B cell (primary cell): ENCODE measurements around the gene PIGT. TPM values are rescaled to one million over a fixed set of nuclear protein-coding genes. Genes with fewer than 3 reads are reported as not detected.

Experiments
- ATAC-seq: fragments of 200-7000 bp; cut with Tn5 transposase; one replicate; pipeline ENCODE4 v1.10.0; 2021; ENCODE audit warnings: low read depth, mild to moderate bottlenecking, moderate number of reproducible peaks, moderate library complexity
- CTCF ChIA-PET: fragments of 350-600 bp; sonication (Branson Sonifier 250); formaldehyde crosslinking; loops from one replicate; lab custom pipeline; 2021; ENCODE audit warnings: antibody characterized with exemption, inconsistent platforms; lab: Charles Lee
- POLR2A ChIA-PET: fragments of 350-600 bp; sonication (Branson Sonifier 250); formaldehyde crosslinking; loops from one replicate; lab custom pipeline; 2021; ENCODE audit warnings: antibody characterized with exemption; lab: Charles Lee
- DNase-seq: peaks from one replicate; pipeline ENCODE4 v3.0.0; 2013
- H2AFZ ChIP-seq: 2 replicates; pipeline ENCODE4 v1.6.1; 2012; ENCODE audit warnings: mild to moderate bottlenecking, low read depth, low read length; ENCODE audit not compliant: insufficient read depth, poor library complexity, severe bottlenecking
- H3K27ac ChIP-seq, 2 donors: 1 replicate in 1 of 2; 2 replicates in 1 of 2; pipeline ENCODE4 v1.5.1; 2012 to 2013; ENCODE audit warnings: low read length in 2 of 2, mild to moderate bottlenecking in 2 of 2, moderate library complexity in 1 of 2
- H3K27me3 ChIP-seq, 4 experiments: fragments of 200-600 bp in 1 of 4; sonication (generic) in 1 of 4; replicated peaks in 1 of 4; 1 replicate in 2 of 4; 2 replicates in 2 of 4; pipeline versions ENCODE4 v1.6.1 to v1.7.0; 2013 to 2016; ENCODE audit warnings: low read length in 3 of 4, mild to moderate bottlenecking in 2 of 4, mixed read lengths in 1 of 4, moderate library complexity in 1 of 4; ENCODE audit not compliant: insufficient read depth in 4 of 4, control insufficient read depth in 3 of 4; ENCODE audit errors: control extremely low read depth in 1 of 4
- H3K36me3 ChIP-seq, 2 experiments: replicated peaks in 1 of 2; 1 replicate in 1 of 2; 2 replicates in 1 of 2; pipeline versions ENCODE4 v1.6.1 to v1.7.1; 2013; ENCODE audit warnings: low read length in 1 of 2; ENCODE audit not compliant: insufficient read depth in 2 of 2, control insufficient read depth in 1 of 2; ENCODE audit errors: control extremely low read depth in 1 of 2, extremely low read depth in 1 of 2
- H3K4me1 ChIP-seq, 2 donors: fragments of 200-600 bp in 1 of 2; sonication (generic) in 1 of 2; 1 replicate in 1 of 2; 2 replicates in 1 of 2; pipeline versions ENCODE4 v1.5.1 to v1.6.1; 2013 to 2017; ENCODE audit warnings: low read length in 2 of 2; ENCODE audit not compliant: control insufficient read depth in 2 of 2, insufficient read depth in 2 of 2
- H3K4me2 ChIP-seq: replicated peaks from 2 replicates; pipeline ENCODE3; 2012; ENCODE audit warnings: mild to moderate bottlenecking, low read depth, low read length; ENCODE audit not compliant: poor library complexity, severe bottlenecking
- H3K4me3 ChIP-seq, 5 experiments: fragments of 200-600 bp in 1 of 5; sonication (generic) in 1 of 5; 1 replicate in 3 of 5; 2 replicates in 2 of 5; pipeline versions ENCODE4 v1.5.1 to v1.7.0; 2011 to 2016; ENCODE audit warnings: low read length in 4 of 5, mild to moderate bottlenecking in 4 of 5, low read depth in 2 of 5, control low read depth in 1 of 5, moderate library complexity in 1 of 5; ENCODE audit not compliant: insufficient read depth in 1 of 5; ENCODE audit errors: control extremely low read depth in 1 of 5, extremely low read depth in 1 of 5
- H3K79me2 ChIP-seq: fragments of 200-600 bp; sonication (generic); one replicate; pipeline ENCODE4 v1.6.0; 2016; ENCODE audit warnings: low read length; ENCODE audit not compliant: control insufficient read depth, insufficient read depth
- H3K9ac ChIP-seq: fragments of 200-600 bp; sonication (generic); 2 replicates; pipeline ENCODE4 v1.6.1; 2017; ENCODE audit warnings: mild to moderate bottlenecking, low read length, moderate library complexity
- H3K9me3 ChIP-seq, 3 donors: one replicate each; pipeline versions ENCODE4 v1.6.1 to v1.7.1; 2013; ENCODE audit warnings: low read length in 2 of 3; ENCODE audit not compliant: control insufficient read depth in 2 of 3, insufficient read depth in 1 of 3; ENCODE audit errors: control extremely low read depth in 1 of 3
- H4K20me1 ChIP-seq: 2 replicates; pipeline ENCODE4 v1.6.0; 2012; ENCODE audit warnings: mild to moderate bottlenecking, low read length; ENCODE audit not compliant: insufficient read depth, control insufficient read depth, poor library complexity, severe bottlenecking
- H3K27ac Mint-ChIP-seq: one replicate; pipeline ENCODE4 v1.8.0; 2021; ENCODE audit warnings: mixed read lengths
- H3K27me3 Mint-ChIP-seq: one replicate; pipeline ENCODE4 v1.8.0; 2021; ENCODE audit warnings: mixed read lengths
- H3K4me1 Mint-ChIP-seq: one replicate; pipeline ENCODE4 v1.8.0; 2021; ENCODE audit warnings: mixed read lengths
- H3K4me3 Mint-ChIP-seq: one replicate; pipeline ENCODE4 v1.8.0; 2021; ENCODE audit warnings: mixed read lengths
- H3K9me3 Mint-ChIP-seq: one replicate; pipeline ENCODE4 v1.8.0; 2022; ENCODE audit warnings: mixed read lengths; ENCODE audit not compliant: insufficient read depth
- CTCF ChIP-seq: fragments of 200-600 bp; IDR thresholded peaks from one replicate; pipeline ENCODE4 v1.8.0; 2022; ENCODE audit warnings: antibody characterized with exemption, mild to moderate bottlenecking
- EZH2 ChIP-seq: IDR thresholded peaks from 2 replicates; pipeline ENCODE4 v1.6.1; 2012; ENCODE audit warnings: borderline replicate concordance, low read depth, mild to moderate bottlenecking, moderate library complexity, low read length; ENCODE audit not compliant: insufficient read depth, poor library complexity, severe bottlenecking
- WGBS: methylation state at CpG from one replicate; pipeline ENCODE4 v1.1.5; 2013; ENCODE audit warnings: missing lambda C conversion rate; ENCODE audit not compliant: insufficient coverage; 5-methylcytosine and 5-hydroxymethylcytosine counted together
- intact Hi-C: fragments of 100-400 bp; cut with micrococcal nuclease; formaldehyde crosslinking; loops from one replicate; pipeline ENCODE4 v1.10.0; 2022
- polyA plus RNA-seq: library from polyadenylated mRNA; depleted of rRNA; stranded (reverse); fragments of >200 nt; gene quantifications from 2 replicates; pipeline ENCODE4 v1.2.3, GENCODE V29; 2012
- total RNA-seq, 2 donors: library from RNA; stranded (reverse); fragments of 120-200 nt in 1 of 2; gene quantifications; 1 replicate in 1 of 2; 2 replicates in 1 of 2; pipeline versions ENCODE4 v1.2.3 to v1.2.4, GENCODE V29; 2013 to 2022

Gene PIGT
- total and polyA plus RNA-seq, 2 donors (not counting 1 experiment from before 2014, with no cell fraction given) = 51.6 to 106 TPM

- Mint-ChIP-seq H3K4me3 (no peak overlapping the region), H3K27ac (no peak overlapping the region)
- intact Hi-C loops = no loop called here
Measured at GRCh38 chr20:45413479-45413878, 2.5 kb upstream of the PIGT start.

More at GRCh38 chr20:45413479-45413878, 2.5 kb upstream of the PIGT start:
- DNase-seq = no peak
- ChIA-PET POLR2A (interaction anchor here (1.5 kb wide), 1 partner anchor 51 kb away, joined by 4 read pairs; the partner anchor contains the start of gene SYS1), CTCF (interaction anchor here (1.0 to 2.3 kb wide), 5 partner anchors 9 to 51 kb away, joined by 3 to 16 read pairs (median 6); partner anchors contain the start of gene SYS1)
- TF ChIP-seq CTCF = no peak
- TF ChIP-seq EZH2 = no peak
- H3K4me3 ChIP-seq = no peak overlapping the region
- no peaks in the 10 kb centered on the region for H4K20me1 ChIP-seq
- no peak overlapping the region for H3K9ac ChIP-seq
- peaks cover 23 to 26% of the 10 kb centered on the region in 2 donors for H3K4me1 ChIP-seq
- Mint-ChIP-seq H3K4me1 (peaks cover 40% of the 10 kb centered on the region), H3K27me3 (no peaks in the 10 kb centered on the region), H3K9me3 (no peaks in the 10 kb centered on the region)
- ATAC-seq = no peak
- no peaks in the 10 kb centered on the region for H3K9me3 ChIP-seq
- H3K27ac ChIP-seq = no peak overlapping the region
- 90% methylated on average over 3 of the region's 3 CpGs for WGBS
- H2AFZ ChIP-seq = no peak overlapping the region
- H3K27me3 ChIP-seq = no peaks in the 10 kb centered on the region
- H3K4me2 ChIP-seq = no peak overlapping the region
- H3K79me2 ChIP-seq = peaks cover 38% of the 10 kb centered on the region
- H3K36me3 ChIP-seq = peaks cover 0 to under 1% of the 10 kb centered on the region in 2 experiments
